GM19463 (cell line): ENCODE results near the gene CDCA7.
"Not testable (repeated sequence)": the region's sequence is repeated elsewhere in the genome, so short reads cannot be mapped to it uniquely, and the experiment has no call there.

Source experiments
- ATAC-seq: cut with Tn5 transposase; IDR thresholded peaks from one replicate; pipeline ENCODE4 v1.9.1; 2021; ENCODE audit warnings: mild to moderate bottlenecking, moderate library complexity; ENCODE audit not compliant: unreplicated experiment

The CDCA7 gene

DNA sequence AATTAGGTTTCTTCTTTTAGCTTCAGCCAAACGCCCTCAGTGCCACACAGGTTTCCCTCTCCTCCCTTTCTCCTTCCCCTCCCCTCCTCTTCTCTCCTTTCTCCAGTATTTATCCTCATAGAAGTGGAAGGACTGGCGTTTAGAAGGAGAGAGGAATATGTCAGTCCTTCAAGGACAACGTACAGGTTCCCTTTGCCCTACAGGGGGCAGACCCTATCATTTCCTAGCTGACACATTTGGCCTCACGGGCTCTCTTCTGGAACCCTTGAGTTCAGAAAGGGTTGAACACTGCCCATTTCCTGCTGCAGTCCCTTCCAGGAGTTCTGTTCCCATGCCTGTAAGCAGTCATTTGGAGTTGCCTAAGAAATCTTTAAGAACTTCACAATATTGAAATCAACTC lies 46.1 kb downstream of the CDCA7 start:
- ATAC-seq = no peak

DNA sequence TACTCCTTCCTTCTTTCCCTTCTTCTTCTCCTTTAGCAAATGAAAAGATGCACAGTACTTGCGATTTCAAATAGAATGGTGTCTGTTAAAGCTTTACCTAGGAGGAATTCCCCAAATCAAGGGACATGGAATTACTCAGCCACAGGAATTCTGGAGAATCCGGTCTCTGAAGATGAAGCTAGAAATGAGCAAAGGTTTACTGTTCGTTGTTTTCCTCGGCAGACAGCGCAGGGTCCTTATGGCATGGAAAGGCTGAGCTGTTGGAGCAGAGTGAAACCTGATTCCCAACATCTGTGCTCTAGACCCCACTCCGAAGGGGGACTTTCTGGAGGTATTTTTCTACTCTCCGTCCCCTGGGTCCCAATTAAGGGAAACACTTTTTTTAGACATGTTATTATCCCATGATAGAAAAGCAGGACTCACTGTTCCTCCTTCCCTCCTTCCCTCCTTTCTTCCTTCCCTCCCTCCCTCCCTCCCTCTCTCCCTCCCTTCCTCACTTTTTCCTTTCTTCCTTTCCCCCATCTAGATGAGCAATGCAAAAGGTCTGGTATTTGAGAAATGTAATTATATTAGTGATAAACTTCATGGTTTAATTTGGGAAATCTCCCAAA lies 47.1 kb downstream of the CDCA7 start:
- no peak for ATAC-seq

DNA sequence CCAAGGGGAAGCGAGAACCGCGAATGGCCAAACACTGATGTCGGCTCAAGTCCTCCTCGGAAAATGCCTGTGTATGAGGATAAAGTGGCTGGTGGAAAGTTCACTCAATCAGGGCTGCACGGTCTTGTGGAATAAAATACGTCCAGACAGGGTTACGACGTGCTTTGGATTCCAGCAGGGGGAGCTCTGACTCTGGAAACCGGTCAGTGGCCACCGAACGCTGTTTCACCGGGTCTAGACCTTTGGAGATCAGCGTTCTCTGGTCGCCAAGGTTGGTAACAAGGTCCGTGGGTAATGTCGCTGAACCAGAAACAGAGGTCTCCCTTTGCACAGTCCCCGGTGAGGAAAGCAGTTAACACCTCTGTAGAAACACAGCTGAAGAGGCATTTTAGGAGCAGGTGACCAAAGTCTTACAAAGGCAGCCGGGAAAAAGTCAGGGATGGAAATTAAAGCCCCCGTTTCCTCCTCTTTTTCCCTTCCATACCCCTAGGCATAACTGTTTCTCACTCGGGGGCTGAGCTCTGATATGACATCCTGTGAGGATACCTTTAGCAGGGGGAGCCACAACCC lies 47.8 kb downstream of the CDCA7 start:
- ATAC-seq = peak; percentile 73

DNA sequence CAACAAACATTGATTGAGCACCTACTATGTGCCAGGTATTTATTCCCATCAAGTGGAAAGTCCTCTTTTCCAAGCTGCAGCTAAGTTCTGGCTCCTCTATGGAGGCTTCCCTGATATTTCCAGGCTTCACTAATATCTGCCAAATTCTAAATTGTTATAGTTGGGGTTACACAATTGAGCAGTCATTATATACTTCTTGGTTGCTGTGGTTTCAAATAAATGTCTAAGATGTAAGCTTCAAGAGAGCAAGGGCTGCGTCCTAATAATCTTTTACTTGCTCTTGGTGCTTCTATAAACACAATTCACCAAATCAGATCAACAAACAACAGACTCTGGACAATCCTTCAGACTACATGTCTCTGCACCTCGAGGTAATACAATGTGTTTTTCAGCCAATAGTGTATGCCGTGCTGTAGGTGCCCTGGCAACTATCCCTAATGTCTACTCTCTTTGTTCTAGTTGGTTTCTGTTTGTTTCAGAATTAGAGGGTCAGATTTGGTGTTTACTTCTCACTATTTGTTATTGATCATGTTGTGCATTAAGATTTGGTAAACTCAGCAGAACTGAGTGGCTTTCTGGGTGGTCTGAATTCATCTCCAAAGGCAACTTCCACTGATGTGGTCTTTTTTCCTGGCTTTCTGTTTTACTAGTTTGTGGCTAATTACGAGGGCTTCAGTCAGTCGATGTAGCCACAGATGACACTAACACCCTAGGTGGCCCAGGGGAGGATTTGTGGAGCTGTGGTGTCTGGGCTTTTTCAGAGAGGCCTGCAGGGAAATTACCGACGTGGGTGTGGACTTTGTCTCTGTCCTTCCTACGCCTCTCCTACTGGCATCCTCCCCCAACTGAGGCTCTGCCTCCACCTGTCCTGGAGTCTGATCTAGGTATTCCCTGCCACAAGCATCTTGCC lies 50.4 kb downstream of the CDCA7 start:
- no peak for ATAC-seq

DNA sequence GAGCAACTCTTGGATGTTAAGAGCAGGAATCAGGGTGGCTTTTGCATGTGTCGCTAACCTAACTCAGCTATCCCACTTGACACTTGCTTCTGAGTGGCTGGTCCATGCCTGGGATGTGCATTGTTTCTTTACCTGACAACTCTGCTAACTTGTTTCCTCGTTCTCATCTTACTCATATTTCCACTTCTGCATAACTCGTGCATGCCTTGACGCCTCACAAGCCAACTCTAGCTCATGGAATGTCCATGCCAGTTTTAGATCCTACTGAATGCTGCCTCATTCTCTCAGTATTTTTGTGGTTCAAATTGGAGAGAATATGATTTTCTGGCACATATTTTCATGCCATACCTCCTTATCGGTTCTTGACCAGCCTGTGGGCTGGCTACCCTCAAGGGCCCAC lies 52.5 kb downstream of the CDCA7 start:
- no peak for ATAC-seq

- no peak for ATAC-seq
Measured at GRCh38 chr2:173407646-173408045, 53.0 kb downstream of the CDCA7 start.

- no peak for ATAC-seq
Measured at GRCh38 chr2:173410579-173410978, 55.9 kb downstream of the CDCA7 start.

DNA sequence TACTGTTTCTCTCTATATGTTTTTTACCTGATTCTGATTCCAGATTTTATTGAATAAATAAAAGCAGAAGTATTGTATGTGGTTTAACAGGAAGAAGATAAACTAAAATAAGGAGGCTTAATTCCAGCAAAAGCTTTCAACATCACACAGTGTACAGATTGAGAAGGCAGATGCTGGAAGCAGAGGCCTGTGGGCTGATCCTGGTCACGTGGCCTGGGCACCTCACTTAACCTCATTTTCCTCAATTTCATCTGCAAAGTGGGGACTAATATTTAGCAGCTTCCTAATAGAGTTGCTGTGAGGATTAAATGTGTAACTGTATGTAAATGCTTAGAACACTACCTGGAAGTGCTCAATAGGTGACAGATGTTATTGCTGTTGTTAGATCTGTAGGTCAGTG lies 58.0 kb downstream of the CDCA7 start:
- no peak for ATAC-seq

DNA sequence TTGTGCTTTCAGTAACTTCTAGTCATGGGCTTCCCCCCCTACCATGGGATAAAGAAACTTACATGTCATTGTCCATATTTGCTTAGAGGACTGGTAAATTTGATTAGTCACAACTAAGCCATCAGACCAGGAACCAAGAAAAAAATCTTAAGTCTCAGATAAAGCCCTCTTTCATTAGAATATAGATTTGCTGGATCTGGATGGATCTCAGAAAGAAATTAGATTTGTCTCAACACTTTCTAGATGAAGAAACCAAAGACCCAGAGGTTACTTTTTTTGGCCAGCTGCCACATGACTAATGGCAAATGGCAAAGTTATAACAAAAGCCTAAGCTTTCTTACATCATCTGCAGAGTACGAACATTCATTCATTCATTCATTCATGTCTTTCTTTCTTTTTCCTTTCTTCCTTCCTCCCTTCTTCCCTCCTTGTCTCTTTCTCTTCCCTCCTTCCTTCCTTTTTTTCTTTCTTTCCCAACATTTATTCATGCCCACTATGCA lies 60.2 kb downstream of the CDCA7 start:
- no peak for ATAC-seq

DNA sequence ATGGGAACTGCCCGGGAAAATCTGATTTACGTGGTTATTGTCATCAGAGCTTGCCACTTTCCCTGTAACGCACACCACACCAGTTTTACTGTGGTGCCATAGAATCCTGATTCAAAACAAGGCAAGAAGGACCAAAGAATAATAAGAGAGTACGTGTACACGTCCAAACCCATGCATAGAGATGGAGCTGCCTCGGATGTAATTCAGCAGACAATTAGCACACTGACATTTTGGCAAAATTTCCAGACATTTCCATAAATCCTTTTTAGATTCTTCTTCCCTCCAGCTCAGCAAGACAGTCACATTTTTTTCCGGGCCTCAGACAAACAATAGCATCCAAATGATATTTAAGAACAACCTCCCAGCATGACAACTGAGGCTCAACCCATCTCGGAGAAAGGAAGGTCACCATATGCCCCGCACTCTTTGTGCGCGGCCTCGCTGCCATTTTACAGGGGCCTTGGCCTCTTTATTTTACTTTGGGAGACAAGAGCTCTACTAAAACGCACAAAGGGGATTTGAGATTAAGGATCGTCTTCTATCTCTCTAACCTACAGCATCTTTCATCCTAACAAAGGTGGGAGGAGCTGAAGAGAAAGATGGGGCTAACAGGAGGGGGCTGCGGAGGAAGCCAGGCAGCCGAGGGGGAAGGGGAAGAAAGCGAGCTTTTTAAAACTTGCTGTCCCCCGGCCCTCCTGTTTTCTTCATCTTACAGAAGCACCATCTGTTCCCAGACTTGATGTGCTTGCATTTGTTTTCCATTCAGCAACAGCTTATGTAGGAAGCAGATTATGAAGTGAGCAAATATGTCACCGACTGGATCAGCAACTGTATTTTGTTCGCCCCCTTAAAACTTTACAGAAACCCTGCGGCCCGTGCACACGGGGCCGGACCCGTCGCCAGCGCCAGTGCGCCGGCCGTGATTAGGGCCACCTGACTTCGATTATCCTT lies 61.0 kb downstream of the CDCA7 start:
- no peak for ATAC-seq

DNA sequence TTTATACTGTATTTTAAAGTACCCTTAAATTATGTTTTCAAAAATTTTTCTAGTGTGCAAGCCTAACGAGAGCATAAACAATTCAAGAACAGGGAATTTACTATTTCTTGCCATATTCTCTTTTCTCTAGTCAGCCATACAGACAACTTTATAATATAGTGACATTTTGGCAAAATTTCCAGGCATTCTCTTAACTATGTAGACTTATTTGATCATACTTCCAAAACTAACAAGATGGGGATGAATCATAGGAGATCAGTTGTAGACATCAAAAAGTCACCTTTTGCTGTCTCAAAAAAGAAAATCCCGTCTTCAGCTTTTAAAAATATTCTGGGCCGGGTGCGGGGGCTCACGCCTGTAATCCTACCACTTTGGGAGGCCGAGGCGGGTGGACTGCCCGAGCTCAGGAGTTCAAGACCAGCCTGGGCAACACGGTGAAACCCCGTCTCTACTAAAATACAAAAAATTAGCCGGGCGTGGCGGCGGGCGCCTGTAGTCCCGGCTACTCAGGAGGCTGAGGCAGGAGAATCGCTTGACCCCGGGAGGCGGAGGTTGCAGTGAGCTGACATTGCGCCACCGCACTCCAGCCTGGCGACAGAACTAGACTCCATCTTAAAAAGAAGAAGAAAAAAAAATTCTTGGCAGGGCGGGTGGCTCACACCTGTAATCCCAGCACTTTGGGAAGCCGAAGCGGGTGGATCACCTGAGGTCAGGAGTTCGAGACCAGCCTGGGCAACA lies 61.9 kb downstream of the CDCA7 start:
- not testable (repeated sequence) for ATAC-seq

DNA sequence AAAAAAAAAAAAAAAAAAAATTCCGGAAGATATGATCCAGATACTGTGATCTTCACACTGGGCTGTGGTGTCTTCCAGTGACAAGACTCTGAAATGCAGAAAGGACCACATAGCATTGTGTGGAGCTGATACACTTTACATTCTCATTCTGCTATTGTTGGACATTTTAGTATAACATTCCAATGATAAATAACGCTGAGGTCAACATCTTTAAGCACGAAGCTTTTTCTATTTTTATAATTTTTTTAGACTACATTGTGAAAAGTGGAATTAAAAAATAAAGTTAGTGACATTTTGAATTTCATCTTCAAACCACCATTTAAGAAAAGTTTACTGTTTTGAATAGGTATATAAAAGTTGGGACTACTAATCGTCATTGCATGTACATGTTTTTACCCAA lies 62.7 kb downstream of the CDCA7 start:
- no peak for ATAC-seq

DNA sequence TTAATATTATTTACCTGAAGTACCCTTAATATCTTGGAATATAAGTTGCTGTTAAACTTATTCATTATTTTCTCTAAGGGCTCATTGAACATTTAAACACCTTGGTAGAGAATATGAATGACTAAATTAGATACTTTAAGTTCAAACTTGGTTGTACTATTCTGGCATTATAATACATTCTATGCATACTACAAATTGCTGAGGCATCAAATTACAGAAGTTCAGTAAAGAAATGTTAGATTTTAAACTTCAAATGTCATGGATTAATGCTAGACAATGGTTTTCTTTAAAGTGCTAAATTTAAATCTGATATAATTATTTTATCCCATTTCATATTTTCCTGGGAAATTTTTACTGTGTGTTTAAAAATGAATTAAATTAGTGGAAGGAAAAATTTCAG lies 63.1 kb downstream of the CDCA7 start:
- ATAC-seq = no peak
